ENCODE results near the gene TRAF7. TPM values are rescaled to one million over a fixed set of nuclear protein-coding genes. Genes with fewer than 3 reads are reported as not detected.
"Not testable (repeated sequence)": the region's sequence is repeated elsewhere in the genome, so short reads cannot be mapped to it uniquely, and the experiment has no call there.

Gene TRAF7
- total RNA-seq, 2 donors from 2014 or later: 22.7 to 29.3 TPM

DNA sequence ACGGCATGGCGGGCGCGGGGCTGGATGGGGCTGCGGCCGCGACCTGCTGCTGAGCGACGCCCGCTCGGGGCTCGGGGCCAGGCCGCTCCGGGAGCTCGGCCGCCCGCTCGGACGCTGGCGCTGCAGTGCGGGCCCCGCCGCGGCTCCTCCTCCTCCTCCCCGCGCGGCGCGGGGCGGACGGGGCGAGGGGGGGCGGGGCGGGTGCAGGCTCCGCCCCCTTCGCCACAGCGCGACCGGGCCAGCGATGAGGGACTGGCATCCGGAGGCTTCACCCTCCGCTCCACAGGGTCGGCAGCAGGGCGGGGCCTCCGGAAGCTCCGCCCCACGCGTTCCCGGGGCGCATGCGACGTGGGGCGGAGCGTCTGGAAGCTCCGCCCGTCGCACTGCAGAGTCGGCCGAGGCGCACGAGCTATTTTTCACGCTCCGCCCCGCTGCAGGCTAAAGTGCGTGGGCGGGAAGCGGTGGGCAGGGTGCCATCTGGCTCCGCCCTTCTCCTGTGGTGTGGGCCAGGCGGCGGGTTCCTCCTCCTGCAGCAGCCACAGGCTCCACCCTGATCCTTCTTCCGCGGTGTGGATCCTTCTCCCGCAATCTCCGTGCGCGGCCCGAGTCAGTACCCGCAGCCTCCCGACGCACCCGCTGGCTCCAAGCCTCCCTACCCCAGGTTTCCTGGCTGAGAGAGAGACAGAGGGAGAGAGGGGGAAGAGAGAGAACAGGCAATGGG is 19.7 kb upstream of the TRAF7 start, which contains the start of gene PKD1:
TSS of gene PKD1 (minus strand) at position 129 of the 721 bp plus-strand sequence. CDS start 209 bp downstream, outside the sequence.
- Histone ChIP-seq H3K4me1 (peaks cover 21% of the 10 kb centered on the region), H3K4me3 (peak within 1 kb of the TSS in 1 of 2 donors; percentile 16), H3K27ac (peak within 1 kb of the TSS; percentile 58 to 80 (median 68))
- H3K9me3 ChIP-seq; intact Hi-C loops (cut with DNase I); H3K36me3 ChIP-seq (replicated peaks in 1 of 2; ENCODE audit: insufficient read depth in 1 of 2, low read depth in 2 of 2); H3K27me3 ChIP-seq: not testable (repeated sequence)
- ATAC-seq: peak; percentile 78
- TF ChIP-seq POLR2A (IDR thresholded peaks at IDR 0.05): peak in 2 of 3 donors; percentile 21 to 23
- 0 to 2% methylated on average over 7 to 42 of the region's 81 CpGs for WGBS, 2 donors
- DNase-seq: peak; percentile 99 to 100 (median 99)

DNA sequence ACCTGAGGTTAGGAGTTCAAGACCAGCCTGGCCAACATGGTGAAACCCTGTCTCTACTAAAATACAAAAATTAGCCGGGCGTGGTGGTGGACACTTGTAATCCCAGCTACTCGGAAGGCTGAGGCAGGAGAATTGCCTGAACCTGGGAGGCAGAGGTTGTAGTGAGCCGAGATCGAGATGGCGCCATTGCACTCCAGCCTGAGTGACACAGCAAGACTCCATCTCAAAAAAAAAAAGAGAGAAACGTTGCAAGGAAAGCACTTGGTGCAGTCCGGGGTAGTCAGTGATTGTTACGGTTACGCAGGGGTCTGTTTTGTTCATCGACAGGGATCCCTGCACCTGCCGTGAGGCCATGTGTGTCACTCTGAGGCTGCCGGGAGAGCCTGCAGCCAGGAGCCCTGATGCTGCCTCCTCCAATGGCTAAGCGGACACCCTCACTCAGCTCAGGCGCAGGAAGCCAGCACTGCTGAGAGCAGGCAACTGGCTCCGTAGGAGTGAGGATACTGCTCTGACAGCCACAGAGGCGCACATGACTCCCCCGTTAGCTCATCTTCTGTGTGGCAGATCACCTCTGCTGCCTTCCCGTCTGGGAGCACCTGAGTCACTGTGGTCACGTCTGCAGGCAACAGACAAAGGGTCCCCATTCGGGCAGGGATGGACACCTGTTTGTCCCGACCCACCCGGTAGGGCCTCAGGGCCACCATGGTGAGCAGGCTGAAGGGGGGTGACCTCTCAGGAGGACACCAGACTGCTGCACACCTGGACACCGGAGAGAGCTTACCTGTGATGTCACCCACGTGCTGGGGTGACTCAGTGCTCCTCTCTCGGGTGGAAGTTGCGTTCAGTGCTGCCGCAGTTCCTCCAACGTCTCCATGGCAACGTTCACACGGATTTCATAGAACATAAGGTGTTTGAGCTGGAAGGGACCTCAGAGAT is 12.4 kb upstream of the TRAF7 start:
- ATAC-seq (no peak), DNase-seq (peak in 2 of 4 donors; percentile 43 to 53)
- Histone ChIP-seq H3K4me3 (no peak overlapping the region), H3K27ac (no peak overlapping the region), H3K4me1 (peaks cover 24% of the 10 kb centered on the region), H3K36me3 (replicated peaks in 1 of 2; ENCODE audit: insufficient read depth in 1 of 2, low read depth in 2 of 2) (no peaks in the 10 kb centered on the region), H3K27me3 (no peaks in the 10 kb centered on the region), H3K9me3 (no peaks in the 10 kb centered on the region)
- intact Hi-C loops (cut with DNase I): loop anchor here (5.0 kb wide), 1 partner anchor 126 kb away; the partner anchor contains the start of gene NPW
- 74 to 84% methylated on average over 19 to 31 of the region's 31 CpGs for WGBS, 2 donors
- TF ChIP-seq CTCF (IDR thresholded peaks at IDR 0.05) (no peak), POLR2A (IDR thresholded peaks at IDR 0.05) (no peak)

DNA sequence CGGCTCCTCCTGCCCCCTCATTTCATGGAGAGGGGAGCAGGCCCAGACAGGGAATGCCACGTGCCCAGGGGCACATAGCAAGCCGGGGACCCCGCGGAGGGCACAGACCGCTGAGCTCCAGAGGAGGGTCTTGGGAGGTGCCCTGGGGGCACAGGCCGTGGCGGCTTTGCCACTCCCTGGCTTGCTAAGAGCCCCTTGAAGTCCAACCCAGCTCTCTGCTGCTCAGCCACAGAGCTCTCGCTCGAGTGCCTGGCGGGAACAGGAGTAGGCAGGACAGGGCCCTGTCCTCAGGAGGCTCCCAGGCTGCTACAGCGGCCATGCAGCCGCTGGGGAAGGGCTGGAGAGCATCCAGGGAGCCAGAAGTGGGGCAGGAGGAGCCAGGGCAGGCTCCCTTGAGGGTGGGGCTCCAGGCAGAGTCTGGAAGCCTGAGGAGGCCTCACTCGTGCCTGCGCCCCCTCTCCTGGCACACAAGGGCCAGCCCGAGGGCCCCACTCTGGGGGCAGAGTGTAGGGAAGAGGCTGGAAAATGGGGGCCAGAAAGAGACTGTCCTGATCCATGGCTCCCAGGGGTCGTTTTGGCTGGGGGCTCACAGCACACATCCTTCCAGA is 11.6 kb upstream of the TRAF7 start:
- no peaks in the 10 kb centered on the region for H3K9me3 ChIP-seq
- H3K27ac ChIP-seq: no peak overlapping the region
- no peak for ATAC-seq
- peaks cover 30% of the 10 kb centered on the region for H3K4me1 ChIP-seq
- H3K36me3 ChIP-seq (replicated peaks in 1 of 2; ENCODE audit: insufficient read depth in 1 of 2, low read depth in 2 of 2): no peaks in the 10 kb centered on the region
- H3K27me3 ChIP-seq: no peaks in the 10 kb centered on the region
- no peak for TF ChIP-seq CTCF (IDR thresholded peaks at IDR 0.05)
- no peak for TF ChIP-seq POLR2A (IDR thresholded peaks at IDR 0.05)
- intact Hi-C loops (cut with DNase I): loop anchor here (5.0 kb wide), 1 partner anchor 127 kb away; the partner anchor contains the start of gene NPW
- 67 to 76% methylated on average over 4 to 15 of the region's 17 CpGs for WGBS, 2 donors
- no peak overlapping the region for H3K4me3 ChIP-seq
- DNase-seq: no peak

DNA sequence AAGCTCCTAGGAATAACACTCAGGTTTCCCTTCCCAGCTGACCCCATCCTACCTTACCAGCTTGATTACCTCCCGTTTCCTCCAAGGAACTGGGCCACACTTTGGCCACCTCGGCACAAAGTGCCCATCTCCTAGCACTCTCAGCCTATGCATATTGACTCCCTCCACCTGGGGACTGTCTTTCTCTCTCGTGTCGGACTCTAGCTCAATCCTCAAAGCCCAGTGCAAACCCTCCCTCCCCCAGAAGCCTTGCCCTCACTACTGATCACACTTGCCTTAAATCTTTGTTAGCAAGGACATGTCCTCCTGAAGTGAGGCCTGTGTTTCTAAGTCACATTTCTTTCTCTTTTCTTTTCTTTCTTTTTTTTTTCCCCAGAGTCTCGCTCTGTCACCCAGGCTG is 9.7 kb upstream of the TRAF7 start:
- peaks cover 38% of the 10 kb centered on the region for H3K4me1 ChIP-seq
- no peak for ATAC-seq
- DNase-seq: no peak
- intact Hi-C loops (cut with DNase I): no loop called here
- H3K9me3 ChIP-seq: no peaks in the 10 kb centered on the region
- no peaks in the 10 kb centered on the region for H3K27me3 ChIP-seq
- H3K27ac ChIP-seq: no peak overlapping the region
- no peak for TF ChIP-seq POLR2A (IDR thresholded peaks at IDR 0.05)
- TF ChIP-seq CTCF (IDR thresholded peaks at IDR 0.05): no peak
- no peaks in the 10 kb centered on the region for H3K36me3 ChIP-seq (replicated peaks in 1 of 2; ENCODE audit: insufficient read depth in 1 of 2, low read depth in 2 of 2)
- WGBS, 2 donors: 87 to 88% methylated on average over 5 of the region's 5 CpGs
- no peak overlapping the region for H3K4me3 ChIP-seq

All from body of pancreas (tissue), 4 donors.